Stimulated activated naive CD8-positive, alpha-beta T cell treated with anti-CD3 and anti-CD28 coated beads, Interleukin-15, Interleukin-2, amounts not matched to agents 100 U/mL and 50 U/mL, for 24 hours (primary cell): ENCODE results near the gene MYO15A.

ENCODE experiments used
- ATAC-seq: fragments of 150-1000 bp; cut with Tn5 transposase; one replicate; pipeline ENCODE4 v1.10.0; 2021
- DNase-seq: peaks from one replicate; pipeline ENCODE4 v3.0.0; 2021

The MYO15A gene

GRCh38 chr17:18108401-18109312 is at the start of gene MYO15A:
Gene MYO15A, plus strand, starts transcription at chr17:18108756. Its CDS starts 10,045 bp downstream, at chr17:18118801.
- DNase-seq (no peak), ATAC-seq (no peak)

GRCh38 chr17:18059283-18059682 is 49.3 kb upstream of the MYO15A start:
- no peak for DNase-seq
- ATAC-seq = no peak

- DNase-seq (no peak), ATAC-seq (no peak)
Measured at GRCh38 chr17:18064053-18064452, 44.5 kb upstream of the MYO15A start.

- DNase-seq = no peak
- ATAC-seq = no peak
Measured at GRCh38 chr17:18065546-18065945, 43.0 kb upstream of the MYO15A start.

- ATAC-seq (no peak), DNase-seq (no peak)
Measured at GRCh38 chr17:18066866-18067265, 41.7 kb upstream of the MYO15A start.

GRCh38 chr17:18069101-18069500 is 39.5 kb upstream of the MYO15A start:
- ATAC-seq (no peak), DNase-seq (no peak)

- DNase-seq = no peak
- no peak for ATAC-seq
Measured at GRCh38 chr17:18070861-18071340, 37.7 kb upstream of the MYO15A start.

- ATAC-seq = no peak
Measured at GRCh38 chr17:18071751-18072150, 36.8 kb upstream of the MYO15A start.

GRCh38 chr17:18074566-18075272 is 33.8 kb upstream of the MYO15A start:
- ATAC-seq (no peak), DNase-seq (no peak)

More at GRCh38 chr17:18071751-18072150, 36.8 kb upstream of the MYO15A start:
- no peak for DNase-seq

- no peak for DNase-seq
- no peak for ATAC-seq
Measured at GRCh38 chr17:18076936-18077335, 31.6 kb upstream of the MYO15A start.

GRCh38 chr17:18079543-18079942 is 29.0 kb upstream of the MYO15A start:
- ATAC-seq = no peak

GRCh38 chr17:18084256-18084655 is 24.3 kb upstream of the MYO15A start:
- no peak for ATAC-seq
- no peak for DNase-seq

More at GRCh38 chr17:18079543-18079942, 29.0 kb upstream of the MYO15A start:
- DNase-seq = no peak

- ATAC-seq = peak; percentile 96
Measured at GRCh38 chr17:18087610-18088491, 20.7 kb upstream of the MYO15A start, which contains the start of gene DRG2. Gene DRG2, plus strand, starts transcription at chr17:18087948. Its CDS starts 76 bp downstream, at chr17:18088024.

GRCh38 chr17:18089613-18090012 is 18.9 kb upstream of the MYO15A start:
- DNase-seq = no peak
- no peak for ATAC-seq

More at GRCh38 chr17:18087610-18088491, 20.7 kb upstream of the MYO15A start, which contains the start of gene DRG2:
- peak; percentile 94 for DNase-seq

- DNase-seq (no peak), ATAC-seq (peak; percentile 35)
Measured at GRCh38 chr17:18093616-18094408, 14.7 kb upstream of the MYO15A start.

- ATAC-seq (no peak), DNase-seq (no peak)
Measured at GRCh38 chr17:18094409-18094807, 14.1 kb upstream of the MYO15A start.

- DNase-seq (no peak), ATAC-seq (no peak)
Measured at GRCh38 chr17:18099516-18099915, 9.0 kb upstream of the MYO15A start.

- no peak for DNase-seq
- ATAC-seq = no peak
Measured at GRCh38 chr17:18100616-18101015, 7.9 kb upstream of the MYO15A start.

GRCh38 chr17:18101828-18102227 is 6.7 kb upstream of the MYO15A start:
- DNase-seq = no peak

GRCh38 chr17:18102640-18103039 is 5.9 kb upstream of the MYO15A start:
- DNase-seq (no peak), ATAC-seq (no peak)

More at GRCh38 chr17:18101828-18102227, 6.7 kb upstream of the MYO15A start:
- no peak for ATAC-seq

- no peak for ATAC-seq
- DNase-seq = no peak
Measured at GRCh38 chr17:18105027-18105426, 3.5 kb upstream of the MYO15A start.
